Measurements from ENCODE around the gene OGFOD2. TPM values are rescaled to one million over a fixed set of nuclear protein-coding genes. Genes with fewer than 3 reads are reported as not detected.

The OGFOD2 gene
- polyA plus RNA-seq, 1 experiment: 10.8 TPM

GRCh38 chr12:122951406-122951805 is 23.6 kb upstream of the OGFOD2 start:
- POLR2A ChIA-PET: no interaction called here
- DNase-seq (ENCODE audit: low read depth): no peak
- H3K4me3 ChIP-seq (ENCODE audit: low read depth, low read length): no peak overlapping the region
- TF ChIP-seq CTCF (IDR thresholded peaks at IDR 0.05; ENCODE audit: insufficient read depth, low read depth, low read length): no peak
- no peaks in the 10 kb centered on the region for H3K36me3 ChIP-seq (ENCODE audit: control insufficient read depth, insufficient read depth, low read length)
- CTCF ChIA-PET: interaction anchor here (0.7 to 15.1 kb wide), 5 partner anchors 69 to 178 kb away, joined by 3 to 275 read pairs (median 4); no protein-coding TSS in a partner anchor
- no peaks in the 10 kb centered on the region for H3K27me3 ChIP-seq (ENCODE audit: control insufficient read depth, insufficient read depth, low read length)

- ChIA-PET CTCF (interaction anchor here (0.7 to 15.1 kb wide), 14 partner anchors 9 to 179 kb away, joined by 3 to 275 read pairs (median 4); partner anchors contain the start of genes ABCB9 and OGFOD2), POLR2A (no interaction called here)
- H3K27me3 ChIP-seq (ENCODE audit: control insufficient read depth, insufficient read depth, low read length): no peaks in the 10 kb centered on the region
- no peak for DNase-seq (ENCODE audit: low read depth)
- no peak overlapping the region for H3K4me3 ChIP-seq (ENCODE audit: low read depth, low read length)
- TF ChIP-seq CTCF (IDR thresholded peaks at IDR 0.05; ENCODE audit: insufficient read depth, low read depth, low read length): peak; percentile 94
- H3K36me3 ChIP-seq (ENCODE audit: control insufficient read depth, insufficient read depth, low read length): no peaks in the 10 kb centered on the region
Measured at GRCh38 chr12:122951979-122952892, 22.8 kb upstream of the OGFOD2 start.

GRCh38 chr12:122955156-122955555 is 19.9 kb upstream of the OGFOD2 start:
- CTCF ChIA-PET: interaction anchor here (0.5 to 15.1 kb wide), 6 partner anchors 14 to 323 kb away, joined by 3 to 275 read pairs (median 3); no protein-coding TSS in a partner anchor
- no peak for DNase-seq (ENCODE audit: low read depth)
- Histone ChIP-seq H3K27me3 (ENCODE audit: control insufficient read depth, insufficient read depth, low read length) (no peaks in the 10 kb centered on the region), H3K36me3 (ENCODE audit: control insufficient read depth, insufficient read depth, low read length) (peaks cover 2% of the 10 kb centered on the region), H3K4me3 (ENCODE audit: low read depth, low read length) (no peak overlapping the region)
- TF ChIP-seq CTCF (IDR thresholded peaks at IDR 0.05; ENCODE audit: insufficient read depth, low read depth, low read length): no peak
- POLR2A ChIA-PET: no interaction called here

GRCh38 chr12:122956035-122956434 is 19.0 kb upstream of the OGFOD2 start:
- TF ChIP-seq CTCF (IDR thresholded peaks at IDR 0.05; ENCODE audit: insufficient read depth, low read depth, low read length): no peak
- Histone ChIP-seq H3K36me3 (ENCODE audit: control insufficient read depth, insufficient read depth, low read length) (peaks cover 3% of the 10 kb centered on the region), H3K4me3 (ENCODE audit: low read depth, low read length) (no peak overlapping the region), H3K27me3 (ENCODE audit: control insufficient read depth, insufficient read depth, low read length) (no peaks in the 10 kb centered on the region)
- DNase-seq (ENCODE audit: low read depth): no peak
- ChIA-PET CTCF (interaction anchor here (0.5 to 15.1 kb wide), 5 partner anchors 15 to 322 kb away, joined by 3 to 275 read pairs (median 3); no protein-coding TSS in a partner anchor), POLR2A (no interaction called here)

GRCh38 chr12:122958198-122958888 is 16.7 kb upstream of the OGFOD2 start:
- ChIA-PET CTCF (interaction anchor here (15.1 kb wide), 1 partner anchor 98 kb away, joined by 275 read pairs; no protein-coding TSS in a partner anchor), POLR2A (no interaction called here)
- no peak for DNase-seq (ENCODE audit: low read depth)
- no peak for TF ChIP-seq CTCF (IDR thresholded peaks at IDR 0.05; ENCODE audit: insufficient read depth, low read depth, low read length)
- Histone ChIP-seq H3K4me3 (ENCODE audit: low read depth, low read length) (no peak overlapping the region), H3K36me3 (ENCODE audit: control insufficient read depth, insufficient read depth, low read length) (peaks cover 3% of the 10 kb centered on the region), H3K27me3 (ENCODE audit: control insufficient read depth, insufficient read depth, low read length) (no peaks in the 10 kb centered on the region)
